ENCODE data around the gene SH2D3A.
A peak's percentile ranks its signal among the peaks of the same experiment; 100 is the strongest.

SH2D3A gene

DNA sequence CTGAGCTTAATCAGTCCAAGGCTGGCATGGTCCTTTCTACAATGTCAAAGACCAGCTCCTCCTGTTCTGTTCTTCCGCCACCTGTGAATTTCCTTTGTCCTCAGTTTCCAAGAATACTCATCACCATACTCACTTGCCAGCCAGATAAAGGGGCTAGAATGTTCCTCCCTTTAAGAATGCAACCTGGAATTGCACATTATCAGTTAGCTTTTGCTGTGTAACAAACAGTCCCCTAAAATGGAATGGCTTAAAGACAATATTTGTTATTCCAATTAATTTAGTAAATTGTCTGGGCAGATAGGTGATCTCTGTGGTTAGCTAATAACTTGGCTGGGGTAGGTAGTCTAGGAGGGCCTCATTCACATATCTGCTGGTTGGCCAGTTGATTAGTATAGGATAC, 41.3 kb upstream of the SH2D3A start:
- no peak for DNase-seq (ENCODE audit: low read depth)
- TF ChIP-seq, protein P1, sequence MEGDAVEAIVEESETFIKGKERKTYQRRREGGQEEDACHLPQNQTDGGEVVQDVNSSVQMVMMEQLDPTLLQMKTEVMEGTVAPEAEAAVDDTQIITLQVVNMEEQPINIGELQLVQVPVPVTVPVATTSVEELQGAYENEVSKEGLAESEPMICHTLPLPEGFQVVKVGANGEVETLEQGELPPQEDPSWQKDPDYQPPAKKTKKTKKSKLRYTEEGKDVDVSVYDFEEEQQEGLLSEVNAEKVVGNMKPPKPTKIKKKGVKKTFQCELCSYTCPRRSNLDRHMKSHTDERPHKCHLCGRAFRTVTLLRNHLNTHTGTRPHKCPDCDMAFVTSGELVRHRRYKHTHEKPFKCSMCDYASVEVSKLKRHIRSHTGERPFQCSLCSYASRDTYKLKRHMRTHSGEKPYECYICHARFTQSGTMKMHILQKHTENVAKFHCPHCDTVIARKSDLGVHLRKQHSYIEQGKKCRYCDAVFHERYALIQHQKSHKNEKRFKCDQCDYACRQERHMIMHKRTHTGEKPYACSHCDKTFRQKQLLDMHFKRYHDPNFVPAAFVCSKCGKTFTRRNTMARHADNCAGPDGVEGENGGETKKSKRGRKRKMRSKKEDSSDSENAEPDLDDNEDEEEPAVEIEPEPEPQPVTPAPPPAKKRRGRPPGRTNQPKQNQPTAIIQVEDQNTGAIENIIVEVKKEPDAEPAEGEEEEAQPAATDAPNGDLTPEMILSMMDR (IDR thresholded peaks at IDR 0.05; ENCODE audit: low read length, missing control alignments): no peak
- H3K4me3 ChIP-seq (replicated peaks; ENCODE audit: low read depth, low read length): no peak overlapping the region

DNA sequence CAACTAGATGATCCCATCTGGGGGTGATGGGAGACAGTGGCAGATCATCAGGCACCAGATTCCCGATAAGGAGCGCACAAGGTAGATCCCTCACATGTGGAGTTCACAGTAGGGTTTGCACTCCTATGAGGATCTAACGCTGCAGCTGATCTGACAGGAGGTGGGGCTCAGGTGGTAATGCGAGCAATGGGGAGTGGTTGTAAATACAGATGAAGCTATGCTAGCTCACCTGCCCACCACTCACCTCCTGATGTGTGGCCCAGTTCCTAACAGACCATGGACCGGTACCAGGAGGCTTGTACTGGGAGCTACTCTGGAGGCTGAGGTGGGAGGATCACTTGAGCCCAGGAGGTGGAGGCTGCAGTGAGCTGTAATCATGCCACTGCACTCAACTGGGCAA, 40.1 kb upstream of the SH2D3A start:
- TF ChIP-seq, protein P1 (IDR thresholded peaks at IDR 0.05; ENCODE audit: low read length, missing control alignments): no peak
- no peak for DNase-seq (ENCODE audit: low read depth)
- H3K4me3 ChIP-seq (replicated peaks; ENCODE audit: low read depth, low read length): no peak overlapping the region

DNA sequence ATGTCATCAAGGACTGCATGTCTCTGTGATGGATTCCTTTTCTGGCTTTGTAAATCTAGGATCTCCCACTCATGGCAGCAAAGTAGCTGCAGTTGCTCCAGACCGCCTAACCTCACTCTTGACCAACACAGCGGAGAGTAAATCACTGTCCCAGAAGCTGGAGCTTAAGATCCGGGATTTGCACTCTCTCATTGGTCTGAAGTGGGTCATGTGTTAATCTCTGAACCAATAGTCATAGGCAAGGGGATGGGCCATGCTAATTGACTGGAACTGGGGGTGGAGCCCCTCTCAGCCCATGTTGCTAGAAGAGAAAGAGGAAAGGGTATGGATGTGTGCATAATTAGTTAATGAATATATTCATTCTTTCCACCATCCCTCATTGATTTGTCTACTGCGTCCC, 39.3 kb upstream of the SH2D3A start:
- no peak overlapping the region for H3K4me3 ChIP-seq (replicated peaks; ENCODE audit: low read depth, low read length)
- TF ChIP-seq, protein P1 (IDR thresholded peaks at IDR 0.05; ENCODE audit: low read length, missing control alignments): no peak
- no peak for DNase-seq (ENCODE audit: low read depth)

DNA sequence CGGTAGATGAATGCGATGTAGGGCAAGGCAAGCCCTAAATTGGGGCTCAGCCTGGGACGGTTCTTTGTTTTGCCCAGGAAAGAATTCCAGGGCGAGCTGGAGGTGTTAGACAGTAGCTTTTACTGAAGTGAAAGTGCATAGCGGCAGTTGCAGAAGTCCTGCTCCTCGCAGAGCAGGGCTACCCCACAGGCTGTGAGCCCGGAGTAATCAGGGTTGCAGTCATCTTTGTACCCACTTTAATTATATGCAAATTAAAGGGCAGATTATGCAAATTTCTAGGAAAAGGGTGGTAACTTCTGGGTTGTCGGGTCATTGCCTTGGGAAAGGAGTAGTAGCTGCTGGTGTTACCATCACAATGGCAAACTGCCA, 35.8 kb upstream of the SH2D3A start:
- TF ChIP-seq, protein P1 (IDR thresholded peaks at IDR 0.05; ENCODE audit: low read length, missing control alignments): no peak
- DNase-seq (ENCODE audit: low read depth): no peak
- no peak overlapping the region for H3K4me3 ChIP-seq (replicated peaks; ENCODE audit: low read depth, low read length)

DNA sequence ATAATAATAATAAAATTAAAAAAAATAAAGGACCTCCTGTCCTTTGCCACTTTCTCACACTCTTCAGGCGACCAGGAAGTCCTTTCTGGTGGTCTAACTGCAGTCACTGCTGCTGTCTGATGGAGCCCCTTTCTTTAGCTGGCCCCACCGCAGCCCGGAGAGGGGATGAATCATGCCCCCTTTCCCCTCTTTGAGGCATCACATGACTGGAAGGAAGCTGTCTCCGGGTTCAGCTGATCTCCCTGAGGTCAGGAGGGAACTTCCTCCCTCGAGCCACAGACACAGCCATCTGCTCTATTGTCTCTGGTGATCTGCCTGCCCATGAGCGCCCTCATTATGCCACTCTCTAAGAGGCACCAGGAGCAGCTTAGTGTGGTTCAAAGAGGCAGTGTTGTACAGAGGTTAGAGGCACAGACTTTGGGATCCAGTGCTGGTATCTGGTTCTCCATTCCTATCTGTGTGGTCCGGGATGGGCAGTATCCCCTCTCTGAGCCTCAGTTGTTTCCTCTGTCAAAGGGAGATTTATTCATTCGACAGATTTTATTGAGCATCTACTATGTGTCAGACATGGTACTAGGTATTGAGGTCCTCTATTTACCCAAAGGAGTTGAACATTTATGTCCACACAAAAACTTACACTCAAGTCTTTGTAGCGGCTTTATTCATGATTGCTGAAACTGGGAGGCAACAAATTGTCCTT, 35.3 kb upstream of the SH2D3A start:
- TF ChIP-seq, protein P1 (IDR thresholded peaks at IDR 0.05; ENCODE audit: low read length, missing control alignments): no peak
- no peak for DNase-seq (ENCODE audit: low read depth)
- no peak overlapping the region for H3K4me3 ChIP-seq (replicated peaks; ENCODE audit: low read depth, low read length)

DNA sequence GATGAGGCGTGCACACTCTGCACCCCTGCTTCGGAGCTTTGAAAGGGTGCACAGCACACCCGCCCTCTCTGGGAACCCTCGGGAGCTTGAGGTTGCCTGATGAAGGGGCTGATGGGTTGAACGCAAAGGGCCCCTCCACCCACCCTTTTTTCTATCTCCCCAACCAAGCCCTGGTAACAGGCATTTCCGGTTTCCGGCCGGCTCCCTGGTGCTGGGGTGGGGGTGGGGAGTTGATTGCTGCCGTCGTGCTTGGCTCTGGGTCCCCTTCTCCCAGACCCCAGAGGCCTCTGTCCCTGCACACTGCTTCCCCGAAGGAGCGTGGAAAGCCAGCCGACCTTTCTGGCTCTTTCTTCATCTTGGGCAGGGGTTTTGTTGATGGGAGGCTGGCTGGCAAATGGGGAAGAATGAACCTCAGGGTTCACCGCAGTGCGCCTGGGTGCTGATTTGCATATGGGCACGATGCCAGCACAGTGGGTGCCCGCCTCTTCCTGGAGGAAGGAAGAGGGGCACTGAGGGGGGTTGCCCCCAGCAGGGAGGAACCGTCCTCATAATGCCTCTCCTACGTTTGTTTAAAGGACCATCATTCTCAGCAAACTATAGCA, 34.4 kb upstream of the SH2D3A start:
- no peak overlapping the region for H3K4me3 ChIP-seq (replicated peaks; ENCODE audit: low read depth, low read length)
- TF ChIP-seq, protein P1 (IDR thresholded peaks at IDR 0.05; ENCODE audit: low read length, missing control alignments): no peak
- DNase-seq (ENCODE audit: low read depth): peak; percentile 26

Data from fibroblast of pulmonary artery (primary cell).